ENCODE data around the gene SBK2.

The SBK2 gene

GRCh38 chr19:55554741-55555152 lies 17.8 kb upstream of the SBK2 start:
- no peak for DNase-seq (ENCODE audit: low read depth)

DNA sequence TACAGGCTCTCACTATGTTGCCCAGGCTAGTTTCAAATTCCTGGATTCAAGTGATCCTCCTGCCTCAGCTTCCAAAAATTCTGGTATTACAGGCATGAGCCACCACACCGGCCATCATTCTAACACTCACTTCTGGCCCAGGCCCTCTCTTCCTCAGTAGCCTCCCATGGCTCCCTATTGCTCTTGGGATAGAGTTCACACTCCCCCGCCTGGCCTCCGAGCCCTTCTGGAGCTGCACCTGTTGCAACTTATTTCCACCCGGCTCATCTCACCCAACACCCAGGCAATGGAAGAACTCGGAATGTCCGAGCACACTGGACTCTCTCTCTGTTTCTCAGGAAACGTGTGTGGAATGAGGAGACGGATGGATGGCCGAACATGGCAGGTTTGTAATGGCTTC lies 17.4 kb upstream of the SBK2 start:
- DNase-seq (ENCODE audit: low read depth), result no peak

DNA sequence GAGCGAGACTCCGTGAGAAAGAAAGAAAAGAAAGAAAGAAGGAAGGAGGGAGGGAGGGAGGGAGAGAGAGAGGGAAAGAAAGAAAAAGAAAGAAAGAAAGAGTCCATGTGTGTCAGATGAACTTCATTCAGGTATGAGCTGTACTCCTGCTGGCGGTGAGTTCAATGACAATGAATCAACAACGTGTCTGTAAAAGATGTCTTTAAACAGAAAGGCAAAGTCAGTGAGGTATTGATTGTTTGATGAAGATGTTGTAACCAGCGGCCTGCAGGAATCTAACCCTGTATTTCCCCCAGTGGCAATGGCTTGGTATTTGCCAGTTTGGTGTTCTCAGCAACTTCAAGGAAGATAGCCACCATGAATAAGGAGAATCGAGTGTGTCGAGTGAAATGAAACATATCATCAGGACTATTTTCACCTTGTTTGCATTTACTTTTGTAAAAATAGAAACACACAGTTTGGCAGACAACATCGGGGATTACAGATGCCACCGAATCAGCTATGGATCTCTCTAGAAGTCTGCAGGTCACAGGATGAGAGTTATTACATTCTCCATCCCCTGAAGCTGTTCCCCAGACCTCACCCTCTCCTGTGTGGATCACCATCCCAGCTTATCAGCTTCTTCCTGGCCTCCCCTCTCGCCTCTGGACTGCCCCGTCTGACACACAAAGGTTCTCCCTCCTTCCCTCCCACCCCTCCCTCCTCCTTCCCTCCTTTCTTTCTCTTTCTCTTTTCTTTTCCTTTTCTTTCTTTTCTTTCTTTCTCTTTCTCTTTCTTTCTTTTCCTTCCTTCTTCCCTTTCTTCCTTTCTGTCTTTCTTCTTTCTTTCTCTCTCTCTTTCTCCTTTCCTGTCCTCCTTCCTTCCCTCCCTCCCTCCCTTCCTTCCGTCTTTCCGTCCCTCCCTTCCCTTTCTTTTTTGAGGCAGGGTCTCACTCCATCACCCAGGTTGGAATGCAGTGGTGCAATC lies 16.6 kb upstream of the SBK2 start:
- no peak for DNase-seq (ENCODE audit: low read depth)

GRCh38 chr19:55552620-55553019 lies 15.7 kb upstream of the SBK2 start:
- no peak for DNase-seq (ENCODE audit: low read depth)

DNA sequence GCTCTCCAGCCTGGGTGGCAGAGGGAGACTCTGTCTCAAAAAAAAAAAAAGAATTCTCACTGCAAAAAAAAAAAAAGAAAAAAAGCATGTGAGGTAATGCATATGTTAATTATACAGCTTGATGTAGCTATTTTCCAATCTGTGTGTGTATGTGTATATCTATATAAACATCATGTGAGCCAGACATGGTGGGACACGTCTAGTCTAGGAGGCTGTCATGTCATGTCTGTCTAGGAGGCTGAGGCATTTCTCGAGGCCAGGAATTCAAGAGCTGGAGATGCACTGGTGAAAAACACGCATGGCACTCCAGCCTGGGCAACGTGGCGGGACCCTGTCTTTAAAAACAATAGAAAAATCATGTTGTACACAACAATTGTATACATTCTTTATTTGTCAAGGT lies 15.3 kb upstream of the SBK2 start:
- DNase-seq (ENCODE audit: low read depth), result no peak

DNA sequence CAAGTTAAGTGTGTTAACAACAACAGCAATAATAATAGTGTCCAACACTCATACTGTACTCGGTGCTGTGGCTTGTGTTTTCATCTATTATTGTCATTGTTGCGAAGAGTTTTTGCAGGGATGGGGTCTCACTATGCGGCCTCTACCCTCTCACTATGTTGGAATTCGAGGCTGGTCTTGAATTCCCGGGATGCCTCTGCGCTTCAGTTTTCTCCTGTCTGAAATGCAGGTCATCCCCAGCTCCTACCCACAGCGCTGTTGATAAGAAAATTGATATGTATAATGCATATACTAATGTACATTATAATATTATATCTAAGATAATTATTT lies 13.4 kb upstream of the SBK2 start:
- DNase-seq (ENCODE audit: low read depth), result no peak

- no peak for DNase-seq (ENCODE audit: low read depth)
Measured at GRCh38 chr19:55549500-55550320, 12.8 kb upstream of the SBK2 start.

- DNase-seq (ENCODE audit: low read depth), result no peak
Measured at GRCh38 chr19:55546822-55547614, 10.1 kb upstream of the SBK2 start.

- no peak for DNase-seq (ENCODE audit: low read depth)
Measured at GRCh38 chr19:55546011-55546410, 9.1 kb upstream of the SBK2 start.

GRCh38 chr19:55545443-55545842 lies 8.5 kb upstream of the SBK2 start, which contains the start of gene SBK3:
TSS of gene SBK3 (minus strand) at chr19:55545543. CDS start at chr19:55545543, 0 bp downstream.
- DNase-seq (ENCODE audit: low read depth), result no peak

DNA sequence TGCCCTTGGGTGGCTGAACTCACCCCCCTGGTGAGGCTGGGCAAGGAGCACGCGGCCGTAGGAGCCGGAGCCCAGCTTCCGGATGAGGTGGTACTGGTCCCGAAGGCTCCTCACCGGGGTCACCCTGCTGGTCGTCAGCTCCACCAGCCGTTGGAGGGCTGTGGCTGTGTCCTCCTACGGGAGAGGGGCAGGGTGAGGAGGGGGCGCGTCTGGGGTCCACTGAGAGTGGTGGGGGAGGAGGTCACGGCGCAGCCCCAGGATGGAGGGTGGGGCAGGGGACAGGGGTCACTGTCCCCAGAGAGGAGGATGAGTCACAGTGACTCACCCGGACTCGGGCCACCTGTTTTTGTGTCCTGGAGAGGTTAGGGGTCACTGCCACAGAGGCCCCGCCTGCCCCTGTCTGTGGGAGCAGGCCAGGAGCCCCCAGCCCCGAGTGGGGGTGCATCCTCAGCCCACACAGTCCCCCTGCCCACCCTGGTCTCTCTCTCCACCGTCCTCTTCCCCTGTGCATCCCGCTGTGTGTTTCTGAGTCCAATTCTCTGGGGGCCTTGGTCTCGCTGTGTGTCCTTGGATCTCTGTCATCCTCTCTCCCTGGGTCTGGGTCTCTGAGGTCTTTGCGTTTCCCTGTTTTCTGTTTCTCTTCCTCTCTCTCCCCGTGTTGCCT lies 8.0 kb upstream of the SBK2 start:
- no peak for DNase-seq (ENCODE audit: low read depth)

DNA sequence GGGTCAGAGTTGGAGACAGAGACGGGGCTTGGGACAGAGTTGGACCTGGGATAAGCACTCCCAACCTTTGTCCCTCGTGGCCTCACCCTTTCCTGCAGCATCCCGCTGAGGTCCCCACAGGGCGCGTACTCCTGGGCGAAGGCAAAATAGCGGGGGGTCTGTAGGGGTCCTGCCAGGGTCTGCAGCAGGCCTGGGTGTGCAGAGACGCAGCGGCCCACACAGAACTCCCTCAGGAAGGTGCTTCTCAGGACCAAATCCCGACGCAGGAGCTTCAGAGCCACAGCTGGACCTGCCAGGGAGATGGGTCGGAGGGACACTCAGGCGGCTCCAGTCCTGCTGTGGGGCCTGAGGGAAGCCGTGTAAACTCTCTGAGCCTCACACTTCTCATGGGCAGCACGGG lies 7.1 kb upstream of the SBK2 start:
- no peak for DNase-seq (ENCODE audit: low read depth)

- DNase-seq (ENCODE audit: low read depth), result no peak
Measured at GRCh38 chr19:55543567-55543966, 6.6 kb upstream of the SBK2 start.

DNA sequence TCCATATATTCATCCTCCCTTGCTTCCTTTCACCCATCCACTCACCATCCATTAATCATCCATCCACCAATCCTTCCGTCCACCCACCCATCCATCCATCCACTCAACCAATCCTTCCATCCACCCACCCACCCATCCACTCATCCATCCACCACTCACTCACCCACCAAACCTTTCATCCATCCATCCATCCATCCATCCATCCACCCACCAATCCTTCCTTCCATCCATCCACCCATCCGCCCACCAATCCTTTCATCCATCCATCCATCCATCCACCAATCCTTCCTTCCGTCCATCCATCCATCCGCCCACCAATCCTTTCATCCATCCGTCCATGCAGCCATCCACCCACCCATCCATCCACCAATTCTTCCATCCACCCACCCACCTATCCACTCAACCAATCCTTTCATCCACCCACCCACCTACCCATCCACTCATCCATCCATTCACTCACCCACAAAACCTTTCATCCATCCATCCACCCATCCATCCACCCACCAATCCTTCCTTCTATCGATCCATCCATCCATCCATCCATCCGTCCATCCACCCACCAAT lies 5.4 kb upstream of the SBK2 start:
- DNase-seq (ENCODE audit: low read depth), result no peak

GRCh38 chr19:55541091-55541490 lies 4.2 kb upstream of the SBK2 start:
- no peak for DNase-seq (ENCODE audit: low read depth)

DNA sequence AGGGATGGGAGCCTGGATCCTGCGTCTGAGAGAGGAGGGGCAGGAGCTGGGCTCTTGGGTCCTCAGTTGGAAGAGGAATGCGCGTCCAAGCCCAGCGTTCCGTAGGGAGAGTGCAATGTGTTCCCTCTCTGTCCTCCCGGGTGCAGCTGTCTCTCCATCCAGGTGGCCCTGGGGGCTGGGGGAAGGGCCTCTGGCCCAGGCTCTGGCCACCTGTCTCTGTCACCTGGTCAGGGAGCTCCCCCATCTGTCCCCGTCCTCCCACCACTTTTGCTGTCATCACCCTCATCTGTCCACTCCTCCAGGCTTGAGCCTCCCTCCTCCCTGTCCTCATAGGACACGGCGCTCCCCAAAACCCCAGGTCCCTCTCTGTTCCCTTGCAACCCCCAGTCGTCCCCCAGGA lies 3.7 kb upstream of the SBK2 start:
- no peak for DNase-seq (ENCODE audit: low read depth)

DNA sequence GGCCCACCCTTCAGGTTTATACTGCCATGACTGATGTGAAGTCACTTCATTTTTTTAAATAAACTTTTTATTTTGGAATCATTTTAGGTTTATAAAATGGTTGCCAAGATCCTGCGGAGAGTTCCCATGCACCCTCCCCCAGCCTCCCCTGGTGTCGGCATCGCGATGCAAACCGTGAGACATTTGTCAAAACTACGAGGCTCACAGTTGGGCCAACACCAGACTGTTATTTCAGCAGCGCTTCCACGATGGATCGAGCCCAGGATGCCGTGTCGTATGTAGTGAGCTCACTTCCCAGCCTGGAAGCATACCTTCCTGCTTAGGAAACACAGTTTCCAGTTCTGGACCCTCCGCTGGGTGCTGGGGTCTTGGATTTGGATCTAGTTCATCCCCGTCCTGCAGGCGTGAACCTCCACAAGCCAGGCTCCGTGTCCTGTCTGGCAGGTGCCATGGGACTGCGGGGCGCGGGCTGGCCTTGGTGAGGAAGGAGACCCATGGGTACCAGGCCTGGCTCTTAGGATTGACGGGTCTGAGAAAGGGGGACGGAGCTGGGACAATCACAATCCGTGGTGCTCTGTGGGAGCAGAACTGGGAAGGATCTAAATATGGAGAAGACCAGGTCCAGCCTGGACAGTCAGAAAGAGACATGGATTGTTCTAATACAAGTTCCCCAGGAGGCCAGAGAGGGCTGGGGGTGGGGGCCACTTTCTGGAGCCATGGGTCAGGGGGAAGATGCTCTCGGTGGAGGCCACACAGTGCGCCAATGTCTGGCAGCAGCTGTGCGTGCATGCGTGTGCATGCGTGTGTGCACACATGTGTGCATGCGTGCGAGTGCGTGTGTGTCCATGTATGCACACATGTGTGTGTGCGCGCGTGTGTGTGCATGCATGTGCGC lies 2.4 kb upstream of the SBK2 start:
- DNase-seq (ENCODE audit: low read depth), result no peak

DNA sequence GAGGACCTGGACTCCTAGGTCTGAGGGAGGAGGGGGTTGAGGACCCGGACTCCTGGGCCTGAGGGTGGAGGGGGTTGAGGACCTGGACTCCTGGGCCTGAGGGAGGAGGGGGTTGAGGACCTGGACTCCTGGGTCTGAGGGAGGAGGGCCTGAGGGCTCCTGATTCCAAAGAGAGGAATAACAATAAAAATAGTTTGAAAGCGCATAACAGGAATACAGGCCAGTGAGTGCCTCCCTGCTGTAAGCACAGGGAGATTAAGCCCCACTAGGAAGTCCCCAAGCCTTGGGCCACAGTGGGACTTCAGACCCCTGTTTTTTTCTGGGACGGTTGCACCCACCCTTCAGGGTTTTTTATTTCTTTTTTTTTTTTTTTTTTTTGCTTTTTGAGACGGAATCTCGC lies 1.2 kb upstream of the SBK2 start:
- DNase-seq (ENCODE audit: low read depth), result no peak

- DNase-seq (ENCODE audit: low read depth), result no peak
Measured at GRCh38 chr19:55537741-55538111, 793 bp upstream of the SBK2 start.

DNA sequence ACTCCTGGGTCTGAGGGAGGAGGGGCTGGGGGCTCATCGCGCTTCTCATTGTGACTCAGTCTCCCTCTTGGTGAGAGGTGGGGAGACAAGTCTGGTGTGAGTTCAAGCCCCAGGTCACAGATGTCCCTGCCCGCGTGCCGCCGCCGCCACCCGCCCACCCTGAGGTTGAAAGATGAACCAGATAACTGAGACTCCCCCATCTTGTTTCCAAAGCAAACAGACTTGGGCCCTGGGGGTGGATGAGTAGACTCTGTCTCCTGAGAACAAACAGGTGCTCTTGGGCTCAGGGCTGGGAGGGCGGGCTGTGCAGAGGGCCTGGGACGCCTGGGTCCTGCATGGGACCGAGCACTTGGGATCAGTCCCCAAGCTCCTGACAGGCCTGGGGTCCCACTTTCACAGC lies 567 bp downstream of the SBK2 start:
- DNase-seq (ENCODE audit: low read depth), result no peak

GRCh38 chr19:55535965-55536350 lies 975 bp downstream of the SBK2 start:
- no peak for DNase-seq (ENCODE audit: low read depth)
